MCF 10A (cell line): ENCODE measurements around the gene ARHGDIA. TPM values are rescaled to one million over a fixed set of nuclear protein-coding genes. Genes with fewer than 3 reads are reported as not detected.

Experiments
- BruUV-seq: library from RNA; stranded (reverse); fragments of 400-500 nt; replicated peaks from 2 replicates; lab custom pipeline; 2021; lab: Mats Ljungman, UMichigan
- CTCF ChIA-PET: fragments of 300-600 bp; sonication (Branson Sonifier 250); formaldehyde crosslinking; extraction: SDS; loops from one replicate; lab custom pipeline; 2021; ENCODE audit warnings: antibody characterized with exemption, inconsistent platforms; lab: Yijun Ruan, JAX
- POLR2A ChIA-PET: fragments of 300-600, 350-650 bp; sonication (Branson Sonifier 250); formaldehyde crosslinking; extraction: SDS; loops from one replicate; lab custom pipeline; 2020; ENCODE audit warnings: antibody characterized with exemption, inconsistent platforms; lab: Yijun Ruan, JAX
- DNase-seq: peaks from one replicate; pipeline ENCODE4 v3.0.0-alpha.2; 2018; ENCODE audit not compliant: unreplicated experiment
- H3K27ac Mint-ChIP-seq: one replicate; pipeline ENCODE4 v1.8.0; 2022; ENCODE audit warnings: mild to moderate bottlenecking, low read depth, mixed read lengths; ENCODE audit not compliant: unreplicated experiment
- H3K27me3 Mint-ChIP-seq: one replicate; pipeline ENCODE4 v1.8.0; 2022; ENCODE audit warnings: mixed read lengths; ENCODE audit not compliant: insufficient read depth, unreplicated experiment
- H3K36me3 Mint-ChIP-seq: one replicate; pipeline ENCODE4 v1.8.0; 2022; ENCODE audit warnings: mild to moderate bottlenecking, moderate library complexity, mixed read lengths; ENCODE audit not compliant: insufficient read depth, unreplicated experiment
- H3K4me1 Mint-ChIP-seq: one replicate; pipeline ENCODE4 v1.8.0; 2022; ENCODE audit warnings: mixed read lengths; ENCODE audit not compliant: insufficient read depth, unreplicated experiment
- H3K4me3 Mint-ChIP-seq: one replicate; pipeline ENCODE4 v1.8.0; 2022; ENCODE audit warnings: mild to moderate bottlenecking, moderate library complexity, mixed read lengths; ENCODE audit not compliant: unreplicated experiment
- H3K9me3 Mint-ChIP-seq: one replicate; pipeline ENCODE4 v1.8.0; 2022; ENCODE audit warnings: mixed read lengths; ENCODE audit not compliant: unreplicated experiment
- CTCF ChIP-seq: fragments of 200-600 bp; IDR thresholded peaks from one replicate; pipeline ENCODE4 v1.8.0; 2022; ENCODE audit warnings: antibody characterized with exemption, mild to moderate bottlenecking; ENCODE audit not compliant: unreplicated experiment
- intact Hi-C: fragments of 100-400 bp; cut with micrococcal nuclease; formaldehyde crosslinking; loops from 2 replicates; pipeline ENCODE4 v1.14.1; 2022
- total RNA-seq: library from RNA; stranded (reverse); gene quantifications from 2 replicates; pipeline ENCODE4 v1.2.3, GENCODE V29; 2022

ARHGDIA gene
- total RNA-seq, 1 experiment from 2014 or later = 271 TPM

- POLR2A ChIA-PET = interaction anchor here (0.6 kb wide), 1 partner anchor 143 kb away, joined by 3 read pairs; no protein-coding TSS in a partner anchor
- intact Hi-C loops = no loop called here
- CTCF ChIA-PET = interaction anchor here (0.6 kb wide), 1 partner anchor 444 kb away, joined by 4 read pairs; no protein-coding TSS in a partner anchor
- Mint-ChIP-seq H3K9me3 (no peaks in the 10 kb centered on the region), H3K27me3 (no peaks in the 10 kb centered on the region), H3K36me3 (no peaks in the 10 kb centered on the region), H3K27ac (no peak overlapping the region), H3K4me3 (no peak overlapping the region), H3K4me1 (no peaks in the 10 kb centered on the region)
- no TSS peak for BruUV-seq
- DNase-seq = no peak
- no peak for TF ChIP-seq CTCF
Observed at GRCh38 chr17:81824595-81824994, 46.5 kb downstream of the ARHGDIA start.

- Mint-ChIP-seq H3K9me3 (no peaks in the 10 kb centered on the region), H3K4me3 (no peak overlapping the region), H3K4me1 (no peaks in the 10 kb centered on the region), H3K36me3 (no peaks in the 10 kb centered on the region), H3K27ac (no peak overlapping the region), H3K27me3 (no peaks in the 10 kb centered on the region)
- TF ChIP-seq CTCF = no peak
- ChIA-PET POLR2A (interaction anchor here (0.6 kb wide), 1 partner anchor 121 kb away, joined by 3 read pairs; no protein-coding TSS in a partner anchor), CTCF (interaction anchor here (0.6 kb wide), 1 partner anchor 444 kb away, joined by 4 read pairs; no protein-coding TSS in a partner anchor)
- intact Hi-C loops = no loop called here
- no TSS peak for BruUV-seq
- DNase-seq = no peak
Observed at GRCh38 chr17:81823820-81824550, 47.2 kb downstream of the ARHGDIA start.

DNA sequence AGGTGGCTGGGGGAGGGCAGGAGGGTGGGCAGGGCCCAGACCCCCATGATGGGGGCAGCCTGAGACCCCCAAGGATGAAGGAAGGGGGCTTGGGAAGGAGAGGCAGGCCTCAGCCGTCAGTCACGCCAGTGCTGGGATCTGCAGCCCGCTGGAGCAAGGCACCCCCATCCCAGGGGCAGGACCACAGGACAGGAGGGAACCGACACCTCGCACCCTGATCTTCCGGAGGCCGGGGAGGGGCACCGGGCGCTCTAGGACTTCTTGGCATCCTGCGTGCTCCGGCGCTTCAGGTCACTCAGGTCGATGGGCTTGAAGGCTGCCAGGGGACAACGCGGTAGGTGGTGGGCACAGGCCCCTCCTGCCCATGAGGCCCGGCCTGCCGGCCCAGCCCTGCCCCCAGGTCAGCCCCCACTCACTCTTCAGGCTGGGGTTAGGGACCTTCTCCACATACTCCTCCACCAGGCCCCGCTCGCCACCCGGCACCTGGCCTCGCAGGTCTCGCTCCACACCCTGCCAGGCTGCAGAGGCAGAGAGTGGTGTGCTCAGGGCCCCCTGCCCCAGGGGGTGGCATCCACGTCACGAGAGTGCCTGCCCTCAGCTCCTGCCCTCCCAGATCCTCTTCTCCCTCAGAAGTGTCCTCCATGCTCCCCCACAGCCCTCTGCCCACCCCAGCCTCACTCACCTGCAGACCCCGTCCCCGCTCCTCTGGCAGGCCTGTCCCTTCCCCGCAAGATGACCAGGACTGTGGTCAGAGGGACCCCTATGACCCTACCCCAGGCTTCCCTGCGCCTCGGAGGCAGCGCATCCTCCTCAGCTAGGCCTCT lies 47.9 kb downstream of the ARHGDIA start:
- Mint-ChIP-seq H3K27me3 (peaks cover under 1% of the 10 kb centered on the region), H3K4me3 (no peak overlapping the region), H3K36me3 (no peaks in the 10 kb centered on the region), H3K27ac (no peak overlapping the region), H3K4me1 (no peaks in the 10 kb centered on the region), H3K9me3 (no peaks in the 10 kb centered on the region)
- ChIA-PET POLR2A (interaction anchor here (0.6 kb wide), 1 partner anchor 121 kb away, joined by 3 read pairs; no protein-coding TSS in a partner anchor), CTCF (no interaction called here)
- TF ChIP-seq CTCF = no peak
- DNase-seq = no peak
- intact Hi-C loops = no loop called here
- no TSS peak for BruUV-seq

GRCh38 chr17:81822312-81822637 lies 48.9 kb downstream of the ARHGDIA start:
- no peak for TF ChIP-seq CTCF
- no TSS peak for BruUV-seq
- ChIA-PET CTCF (interaction anchor here (0.7 kb wide), 2 partner anchors 59 to 97 kb away, joined by 3 read pairs; no protein-coding TSS in a partner anchor), POLR2A (interaction anchor here (1.0 to 1.2 kb wide), 3 partner anchors 9 to 87 kb away, joined by 3 to 4 read pairs (median 3); no protein-coding TSS in a partner anchor)
- Mint-ChIP-seq H3K36me3 (no peaks in the 10 kb centered on the region), H3K27me3 (peaks cover 10% of the 10 kb centered on the region), H3K4me3 (no peak overlapping the region), H3K27ac (no peak overlapping the region), H3K9me3 (no peaks in the 10 kb centered on the region), H3K4me1 (peaks cover 6% of the 10 kb centered on the region)
- DNase-seq = no peak
- intact Hi-C loops = no loop called here
